ENCODE data around the gene DNAAF2. TPM values are rescaled to one million over a fixed set of nuclear protein-coding genes. Genes with fewer than 3 reads are reported as not detected.
A peak's percentile ranks its signal among the peaks of the same experiment; 100 is the strongest.
"Not testable (repeated sequence)": the region's sequence is repeated elsewhere in the genome, so short reads cannot be mapped to it uniquely, and the experiment has no call there.

Gene DNAAF2, protein sequence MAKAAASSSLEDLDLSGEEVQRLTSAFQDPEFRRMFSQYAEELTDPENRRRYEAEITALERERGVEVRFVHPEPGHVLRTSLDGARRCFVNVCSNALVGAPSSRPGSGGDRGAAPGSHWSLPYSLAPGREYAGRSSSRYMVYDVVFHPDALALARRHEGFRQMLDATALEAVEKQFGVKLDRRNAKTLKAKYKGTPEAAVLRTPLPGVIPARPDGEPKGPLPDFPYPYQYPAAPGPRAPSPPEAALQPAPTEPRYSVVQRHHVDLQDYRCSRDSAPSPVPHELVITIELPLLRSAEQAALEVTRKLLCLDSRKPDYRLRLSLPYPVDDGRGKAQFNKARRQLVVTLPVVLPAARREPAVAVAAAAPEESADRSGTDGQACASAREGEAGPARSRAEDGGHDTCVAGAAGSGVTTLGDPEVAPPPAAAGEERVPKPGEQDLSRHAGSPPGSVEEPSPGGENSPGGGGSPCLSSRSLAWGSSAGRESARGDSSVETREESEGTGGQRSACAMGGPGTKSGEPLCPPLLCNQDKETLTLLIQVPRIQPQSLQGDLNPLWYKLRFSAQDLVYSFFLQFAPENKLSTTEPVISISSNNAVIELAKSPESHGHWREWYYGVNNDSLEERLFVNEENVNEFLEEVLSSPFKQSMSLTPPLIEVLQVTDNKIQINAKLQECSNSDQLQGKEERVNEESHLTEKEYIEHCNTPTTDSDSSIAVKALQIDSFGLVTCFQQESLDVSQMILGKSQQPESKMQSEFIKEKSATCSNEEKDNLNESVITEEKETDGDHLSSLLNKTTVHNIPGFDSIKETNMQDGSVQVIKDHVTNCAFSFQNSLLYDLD
- 30.3 and 32.2 TPM in 2 replicates for polyA plus RNA-seq (2014; cell fraction: cytosol; rRNA removed)
- polyA plus RNA-seq (2014; cell fraction: nucleus; rRNA removed): 14.4 and 19.0 TPM in 2 replicates

- DNase-seq (ENCODE audit: low spot score): peak; percentile 49
Observed at GRCh38 chr14:49634547-49635334, at the start of gene DNAAF2. DNAAF2 (minus strand) TSS chr14:49635244; CDS start chr14:49635149, 95 bp downstream.

- DNase-seq (ENCODE audit: low spot score): no peak
Observed at GRCh38 chr14:49679271-49679670, 44.2 kb upstream of the DNAAF2 start.

GRCh38 chr14:49677643-49678042 lies 42.6 kb upstream of the DNAAF2 start:
- no peak for DNase-seq (ENCODE audit: low spot score)

GRCh38 chr14:49673586-49673985 lies 38.5 kb upstream of the DNAAF2 start:
- DNase-seq (ENCODE audit: low spot score): no peak

DNA sequence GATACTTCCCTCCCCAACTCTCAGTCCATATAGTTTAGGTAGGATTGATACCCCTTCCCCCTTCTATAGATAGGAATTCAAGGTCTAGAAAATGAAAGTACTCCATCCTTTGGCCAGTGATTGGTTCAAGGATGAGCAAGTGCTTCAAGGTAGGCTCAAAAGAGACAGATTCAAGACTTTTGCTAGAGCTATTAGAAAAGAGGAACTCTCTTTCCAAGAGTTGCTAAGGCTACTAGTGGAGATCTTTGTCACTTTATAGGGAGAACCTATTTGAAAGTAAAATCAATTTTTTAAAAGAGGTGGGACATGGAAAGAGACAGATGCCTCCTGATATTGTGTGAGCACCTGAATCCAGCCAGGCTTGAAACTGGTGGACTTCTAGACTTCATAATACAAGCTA lies 35.4 kb upstream of the DNAAF2 start:
- no peak for DNase-seq (ENCODE audit: low spot score)

GRCh38 chr14:49659526-49660455 lies 24.7 kb upstream of the DNAAF2 start:
- no peak for DNase-seq (ENCODE audit: low spot score)

DNA sequence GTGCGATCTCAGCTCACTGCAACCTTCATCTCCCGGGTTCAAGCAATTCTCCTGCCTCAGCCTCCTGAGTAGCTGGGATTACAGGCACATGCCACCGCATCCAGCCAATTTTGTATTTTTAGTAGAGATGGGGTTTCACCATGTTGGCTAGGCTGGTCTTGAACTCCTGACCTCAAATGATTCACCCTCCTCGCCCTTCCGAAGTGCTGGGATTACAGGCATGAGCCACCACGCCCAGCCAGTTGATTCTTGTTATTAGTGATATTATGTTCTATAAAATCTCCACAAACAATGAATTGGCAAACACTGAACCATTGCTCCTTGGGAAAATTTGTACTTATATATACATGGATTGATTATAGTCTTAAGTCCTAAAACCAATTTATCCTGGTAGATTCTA lies 22.5 kb upstream of the DNAAF2 start:
- DNase-seq (ENCODE audit: low spot score): not testable (repeated sequence)

- no peak for DNase-seq (ENCODE audit: low spot score)
Observed at GRCh38 chr14:49654511-49654910, 19.5 kb upstream of the DNAAF2 start.

DNA sequence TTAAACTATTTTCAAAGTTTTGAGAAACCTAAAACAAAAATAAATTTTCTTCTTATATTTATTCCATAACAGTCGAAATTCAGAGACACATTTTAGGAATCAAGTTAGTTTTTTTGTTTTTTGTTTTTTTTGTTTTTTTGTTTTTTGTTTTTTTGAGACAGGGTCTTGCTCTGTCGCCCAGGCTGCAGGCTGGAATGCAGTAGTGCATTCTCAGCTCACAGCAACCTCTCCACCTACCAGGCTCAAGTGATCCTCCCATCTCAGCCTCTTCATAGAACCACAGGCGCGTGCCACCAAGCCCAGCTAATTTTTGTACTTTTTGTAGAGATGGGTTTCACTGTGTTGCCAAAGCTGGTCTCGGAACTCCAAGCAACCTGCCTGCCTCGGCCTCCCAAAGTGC lies 18.5 kb upstream of the DNAAF2 start:
- DNase-seq (ENCODE audit: low spot score): no peak

- no peak for DNase-seq (ENCODE audit: low spot score)
Observed at GRCh38 chr14:49642163-49642562, 7.1 kb upstream of the DNAAF2 start.

DNA sequence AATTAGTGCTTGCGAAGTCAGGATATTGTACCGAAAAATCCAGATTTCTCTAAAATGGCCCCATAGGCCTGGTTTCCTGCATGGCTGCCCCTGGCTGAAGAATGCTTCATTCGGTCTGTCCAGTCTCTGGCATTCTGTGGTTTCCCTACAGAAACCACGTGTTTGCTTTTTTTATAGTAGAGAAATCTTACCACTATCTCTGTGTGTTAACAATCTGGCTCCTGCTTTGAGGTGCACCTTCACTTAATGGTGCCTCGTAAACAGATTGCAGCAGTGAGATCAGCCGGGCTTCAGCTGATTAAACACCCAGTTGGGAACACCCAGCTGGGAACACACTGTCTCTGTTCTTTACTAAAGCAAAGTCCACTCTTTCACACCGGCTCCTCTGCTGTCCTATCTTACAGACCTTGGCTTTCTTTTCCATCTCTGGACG lies 6.7 kb upstream of the DNAAF2 start:
- DNase-seq (ENCODE audit: low spot score): no peak

DNA sequence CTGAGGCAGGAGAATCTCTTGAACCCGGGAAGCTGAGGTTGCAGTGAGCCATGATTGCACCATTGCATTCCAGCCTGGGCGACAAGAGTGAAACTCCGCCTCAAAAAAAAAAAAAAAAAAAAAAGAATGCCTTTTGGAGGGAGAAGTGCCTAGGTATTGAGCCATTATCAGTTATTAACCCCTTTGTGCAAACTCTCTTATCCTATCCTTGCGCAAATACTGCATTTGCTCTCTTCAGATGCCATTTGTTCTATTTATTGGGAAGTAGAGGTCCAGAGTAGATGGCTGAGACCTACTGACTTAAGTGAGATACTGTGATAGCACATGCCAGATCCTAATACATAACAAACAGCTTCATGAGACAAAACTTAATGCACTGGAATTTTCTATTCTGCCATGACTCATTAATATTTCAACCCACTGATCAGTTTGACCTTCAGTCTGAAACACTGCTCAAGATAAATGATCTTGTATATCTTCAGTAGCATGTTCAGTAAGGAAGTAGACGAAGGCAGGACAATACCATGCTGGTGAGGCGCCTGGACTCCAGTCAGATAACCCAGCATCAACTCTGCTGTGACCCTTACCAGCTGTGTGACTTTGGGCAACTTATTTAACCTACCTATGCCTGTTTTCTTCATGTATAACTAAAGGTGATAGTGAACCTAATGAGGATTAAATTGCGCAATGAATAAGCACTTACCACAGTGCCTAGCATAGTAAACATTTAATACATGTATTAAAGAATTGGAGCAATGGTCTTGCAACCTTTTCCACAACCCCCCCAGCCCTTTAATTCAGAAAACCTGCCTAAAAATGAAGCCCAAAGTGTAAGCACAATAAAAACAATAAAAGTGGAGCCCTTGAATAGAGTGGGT lies 5.7 kb upstream of the DNAAF2 start:
- no peak for DNase-seq (ENCODE audit: low spot score)

DNA sequence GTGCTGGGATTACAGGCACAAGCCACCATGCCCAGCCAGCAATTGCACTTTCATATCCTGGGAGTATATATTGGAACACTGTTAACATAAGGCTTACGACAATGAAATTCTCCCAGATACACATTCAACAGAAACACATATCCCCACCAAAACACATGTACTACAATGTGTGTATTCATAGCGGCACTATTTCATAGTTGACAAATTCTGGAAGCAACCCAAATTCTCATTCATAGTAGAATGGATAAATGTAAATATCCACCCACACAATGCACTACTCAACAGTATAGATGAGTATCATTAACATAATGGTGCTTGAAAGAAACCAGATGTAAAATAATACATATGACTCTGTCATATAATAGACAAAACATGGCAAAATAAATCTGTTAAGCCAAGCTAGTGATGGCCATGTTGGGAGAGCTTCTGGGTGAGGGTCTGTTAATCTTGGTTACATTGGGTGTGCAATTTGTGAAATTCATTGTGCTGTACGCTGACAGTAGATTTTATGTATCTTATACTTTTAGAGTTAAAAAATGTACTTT lies 2.6 kb upstream of the DNAAF2 start:
- DNase-seq (ENCODE audit: low spot score): no peak

DNA sequence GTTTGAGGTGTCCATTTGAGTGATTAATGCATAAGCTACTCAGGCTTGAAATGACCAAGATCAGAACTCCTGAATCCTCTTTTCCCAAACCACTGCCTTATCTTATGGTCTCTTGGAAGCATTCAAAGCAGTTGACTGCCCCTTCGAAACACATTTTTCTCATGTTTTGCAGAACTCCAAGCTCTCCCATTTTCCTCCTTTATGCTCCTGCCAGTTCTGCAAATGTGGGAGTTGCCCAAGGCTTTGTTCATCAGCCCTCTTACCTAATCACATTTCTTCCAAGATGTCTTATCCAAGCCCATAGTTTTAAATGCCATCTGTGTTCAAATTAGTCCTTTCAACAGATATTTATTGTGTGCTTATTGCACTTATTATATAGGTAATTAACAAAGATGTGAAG lies 1.8 kb upstream of the DNAAF2 start:
- DNase-seq (ENCODE audit: low spot score): no peak

DNA sequence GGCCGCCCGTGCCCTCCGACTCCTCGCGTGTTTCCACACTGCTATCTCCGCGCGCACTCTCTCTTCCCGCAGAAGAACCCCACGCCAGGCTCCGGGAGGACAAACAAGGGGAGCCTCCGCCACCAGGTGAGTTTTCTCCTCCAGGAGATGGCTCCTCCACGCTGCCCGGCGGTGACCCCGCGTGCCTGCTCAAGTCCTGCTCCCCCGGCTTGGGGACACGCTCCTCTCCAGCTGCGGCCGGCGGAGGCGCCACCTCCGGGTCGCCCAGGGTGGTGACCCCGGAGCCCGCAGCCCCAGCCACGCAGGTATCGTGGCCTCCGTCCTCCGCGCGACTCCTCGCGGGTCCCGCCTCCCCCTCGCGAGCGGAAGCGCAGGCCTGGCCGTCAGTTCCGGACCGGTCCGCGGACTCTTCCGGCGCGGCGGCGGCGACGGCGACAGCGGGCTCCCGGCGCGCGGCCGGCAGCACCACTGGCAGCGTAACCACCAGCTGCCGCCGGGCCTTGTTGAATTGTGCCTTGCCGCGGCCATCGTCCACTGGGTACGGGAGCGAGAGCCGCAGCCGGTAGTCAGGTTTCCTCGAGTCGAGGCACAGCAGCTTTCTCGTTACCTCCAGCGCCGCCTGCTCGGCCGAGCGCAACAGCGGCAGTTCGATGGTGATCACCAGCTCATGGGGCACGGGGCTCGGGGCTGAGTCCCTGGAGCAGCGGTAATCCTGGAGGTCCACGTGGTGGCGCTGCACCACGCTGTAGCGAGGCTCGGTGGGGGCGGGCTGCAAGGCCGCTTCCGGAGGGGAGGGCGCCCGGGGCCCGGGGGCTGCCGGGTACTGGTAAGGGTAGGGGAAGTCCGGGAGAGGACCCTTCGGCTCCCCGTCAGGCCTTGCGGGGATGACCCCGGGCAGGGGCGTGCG lies 1.2 kb downstream of the DNAAF2 start:
- DNase-seq (ENCODE audit: low spot score): peak; percentile 92

- DNase-seq (ENCODE audit: low spot score): no peak
Observed at GRCh38 chr14:49623941-49624839, 10.9 kb downstream of the DNAAF2 start.

DNA sequence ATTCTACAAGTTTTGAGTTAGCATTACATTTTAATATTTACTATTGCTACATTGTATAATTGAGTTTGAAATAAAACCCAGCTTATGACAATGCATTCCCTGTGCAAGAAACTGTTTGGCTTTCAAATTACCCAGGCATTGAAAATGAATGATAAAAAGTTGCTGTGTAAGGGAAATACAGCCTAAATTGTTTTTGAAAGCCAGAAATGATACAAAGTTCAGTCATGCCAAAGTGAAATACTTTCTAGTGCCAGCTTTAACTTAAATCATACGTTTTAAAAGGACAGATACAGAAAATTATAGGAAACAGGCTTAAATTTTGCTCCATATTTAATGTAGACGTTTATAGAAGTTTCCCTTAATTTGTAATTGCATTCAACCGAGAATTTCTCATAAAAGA lies 11.7 kb downstream of the DNAAF2 start:
- no peak for DNase-seq (ENCODE audit: low spot score)

Data from SK-N-DZ (cell line).